ENCODE results near the gene CYP8B1. TPM values are rescaled to one million over a fixed set of nuclear protein-coding genes. Genes with fewer than 3 reads are reported as not detected.
A peak's percentile ranks its signal among the peaks of the same experiment; 100 is the strongest.

CYP8B1 gene
- total RNA-seq, 1 experiment from 2014 or later: 0.12 TPM

DNA sequence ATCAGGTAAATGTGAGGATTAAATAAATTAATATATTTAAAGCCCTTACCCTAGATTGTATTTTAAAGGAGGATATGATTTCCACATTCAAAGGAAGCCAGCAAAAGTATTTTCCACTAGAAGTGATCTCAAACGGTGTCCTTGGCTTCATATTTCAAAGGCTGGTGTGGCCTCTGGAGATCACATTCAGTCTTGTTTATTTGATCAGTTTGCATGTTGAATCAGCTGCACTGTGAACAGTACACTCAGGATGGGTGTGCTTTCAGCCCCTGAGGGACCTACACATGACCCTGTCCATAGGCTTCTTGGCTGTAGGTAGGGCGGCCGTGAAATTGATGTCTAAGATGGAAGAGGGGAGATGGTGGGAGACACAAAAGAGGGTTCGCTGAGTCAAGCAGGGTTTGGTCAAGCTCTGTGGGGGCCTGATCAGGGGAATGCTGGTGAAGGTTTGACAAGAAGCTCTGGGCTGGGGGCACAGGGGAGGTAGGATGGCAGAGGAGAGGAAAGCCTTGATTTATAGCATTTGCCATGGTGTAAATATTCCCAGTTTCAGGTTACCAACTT lies 21.9 kb downstream of the CYP8B1 start:
- Histone ChIP-seq H3K79me2 (ENCODE audit: insufficient read depth, low read length) (no peaks in the 10 kb centered on the region), H3K4me3 (replicated peaks in 1 of 2; ENCODE audit: low read depth in 1 of 2, low read length in 2 of 2) (no peak overlapping the region), H4K20me1 (ENCODE audit: insufficient read depth) (no peaks in the 10 kb centered on the region), H3K9me2 (ENCODE audit: insufficient read depth) (no peaks in the 10 kb centered on the region), H2AFZ (ENCODE audit: low read depth, low read length, poor library complexity, severe bottlenecking) (no peak overlapping the region), H3K9ac (ENCODE audit: low read length) (no peak overlapping the region), H3K27me3 (ENCODE audit: insufficient read depth, low read length) (no peaks in the 10 kb centered on the region), H3K4me1 (ENCODE audit: control insufficient read depth in 1 of 2, insufficient read depth in 2 of 2, low read length in 2 of 2) (no peaks in the 10 kb centered on the region; a peak in 1 of 4 replicates), H3K36me3 (ENCODE audit: control insufficient read depth in 1 of 2, insufficient read depth in 2 of 2, low read length in 2 of 2) (no peaks in the 10 kb centered on the region), H3K27ac (ENCODE audit: low read depth, low read length) (no peak overlapping the region), H3K9me3 (ENCODE audit: control insufficient read depth in 1 of 2, insufficient read depth in 1 of 2, low read depth in 1 of 2, low read length in 2 of 2) (no peaks in the 10 kb centered on the region), H3K4me2 (ENCODE audit: low read length) (no peak overlapping the region)
- ChIA-PET RAD21 (ENCODE audit: low non-redundant PET in 1 of 2, low total read pairs in 2 of 2, uncharacterized antibody in 2 of 2, unreplicated experiment in 2 of 2) (no interaction called here), POLR2A (no interaction called here), CTCF (no interaction called here)
- ATAC-seq (no peak), DNase-seq (ENCODE audit: low read depth, low spot score) (no peak)
- intact Hi-C loops (cut with micrococcal nuclease): no loop called here
- TF ChIP-seq SIN3A (IDR thresholded peaks at IDR 0.05; ENCODE audit: low read depth) (no peak), EZH2 (IDR thresholded peaks at IDR 0.05) (no peak), TCF7L2 (IDR thresholded peaks at IDR 0.05; ENCODE audit: borderline replicate concordance, extremely low read depth, insufficient read depth, insufficient read length) (peak; percentile 88)
- TF ChIP-seq, protein P1, sequence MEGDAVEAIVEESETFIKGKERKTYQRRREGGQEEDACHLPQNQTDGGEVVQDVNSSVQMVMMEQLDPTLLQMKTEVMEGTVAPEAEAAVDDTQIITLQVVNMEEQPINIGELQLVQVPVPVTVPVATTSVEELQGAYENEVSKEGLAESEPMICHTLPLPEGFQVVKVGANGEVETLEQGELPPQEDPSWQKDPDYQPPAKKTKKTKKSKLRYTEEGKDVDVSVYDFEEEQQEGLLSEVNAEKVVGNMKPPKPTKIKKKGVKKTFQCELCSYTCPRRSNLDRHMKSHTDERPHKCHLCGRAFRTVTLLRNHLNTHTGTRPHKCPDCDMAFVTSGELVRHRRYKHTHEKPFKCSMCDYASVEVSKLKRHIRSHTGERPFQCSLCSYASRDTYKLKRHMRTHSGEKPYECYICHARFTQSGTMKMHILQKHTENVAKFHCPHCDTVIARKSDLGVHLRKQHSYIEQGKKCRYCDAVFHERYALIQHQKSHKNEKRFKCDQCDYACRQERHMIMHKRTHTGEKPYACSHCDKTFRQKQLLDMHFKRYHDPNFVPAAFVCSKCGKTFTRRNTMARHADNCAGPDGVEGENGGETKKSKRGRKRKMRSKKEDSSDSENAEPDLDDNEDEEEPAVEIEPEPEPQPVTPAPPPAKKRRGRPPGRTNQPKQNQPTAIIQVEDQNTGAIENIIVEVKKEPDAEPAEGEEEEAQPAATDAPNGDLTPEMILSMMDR (IDR thresholded peaks at IDR 0.05 in 2 of 3, conservative IDR thresholded peaks at IDR 0.05 in 1 of 3; ENCODE audit: borderline replicate concordance in 1 of 3, insufficient read depth in 1 of 3, low read depth in 2 of 3, low read length in 2 of 3): no peak
- BruUV-seq (replicated peaks): no TSS peak

DNA sequence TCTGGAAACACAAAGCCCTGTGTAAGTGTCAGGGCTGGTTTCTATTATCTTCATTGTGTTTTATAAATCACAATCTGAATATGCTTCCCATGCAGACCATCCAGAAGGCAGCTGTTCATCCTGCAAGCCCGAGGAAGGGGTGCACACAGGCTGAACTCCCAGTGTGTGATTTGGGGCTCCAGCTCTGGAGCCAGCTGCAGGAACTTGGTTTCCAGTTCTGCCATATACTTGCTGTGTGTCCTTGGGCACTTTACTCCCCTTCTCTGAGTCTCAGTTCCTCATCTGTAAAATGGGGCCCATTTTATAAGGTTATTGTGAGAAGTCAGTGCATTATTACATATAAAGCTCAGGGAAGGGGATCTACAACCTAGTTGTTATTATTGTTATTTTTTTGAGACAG lies 22.6 kb downstream of the CYP8B1 start:
- Histone ChIP-seq H3K79me2 (ENCODE audit: insufficient read depth, low read length) (no peaks in the 10 kb centered on the region), H3K4me2 (ENCODE audit: low read length) (no peak overlapping the region), H3K4me1 (ENCODE audit: control insufficient read depth in 1 of 2, insufficient read depth in 2 of 2, low read length in 2 of 2) (no peaks in the 10 kb centered on the region; a peak in 1 of 4 replicates), H3K9me3 (ENCODE audit: control insufficient read depth in 1 of 2, insufficient read depth in 1 of 2, low read depth in 1 of 2, low read length in 2 of 2) (no peaks in the 10 kb centered on the region), H3K27ac (ENCODE audit: low read depth, low read length) (no peak overlapping the region), H3K9me2 (ENCODE audit: insufficient read depth) (no peaks in the 10 kb centered on the region), H4K20me1 (ENCODE audit: insufficient read depth) (no peaks in the 10 kb centered on the region), H3K36me3 (ENCODE audit: control insufficient read depth in 1 of 2, insufficient read depth in 2 of 2, low read length in 2 of 2) (no peaks in the 10 kb centered on the region), H3K9ac (ENCODE audit: low read length) (no peak overlapping the region), H3K27me3 (ENCODE audit: insufficient read depth, low read length) (no peaks in the 10 kb centered on the region), H3K4me3 (replicated peaks in 1 of 2; ENCODE audit: low read depth in 1 of 2, low read length in 2 of 2) (no peak overlapping the region), H2AFZ (ENCODE audit: low read depth, low read length, poor library complexity, severe bottlenecking) (no peak overlapping the region)
- no TSS peak for BruUV-seq (replicated peaks)
- TF ChIP-seq ELF1 (IDR thresholded peaks at IDR 0.05; ENCODE audit: borderline replicate concordance, low read depth): no peak
- no peak for TF ChIP-seq EZH2 (IDR thresholded peaks at IDR 0.05)
- no peak for TF ChIP-seq JUND (IDR thresholded peaks at IDR 0.05)
- ATAC-seq: no peak
- DNase-seq (ENCODE audit: low read depth, low spot score): no peak
- CTCF ChIA-PET: interaction anchor here (1.0 kb wide), 1 partner anchor 13 kb away, joined by 4 read pairs; no protein-coding TSS in a partner anchor
- POLR2A ChIA-PET: no interaction called here
- RAD21 ChIA-PET (ENCODE audit: low non-redundant PET in 1 of 2, low total read pairs in 2 of 2, uncharacterized antibody in 2 of 2, unreplicated experiment in 2 of 2): no interaction called here
- intact Hi-C loops (cut with micrococcal nuclease): no loop called here

Data from HCT116 (cell line).